CD4-positive, alpha-beta T cell treated with Interleukin-10 for 1 hour (primary cell): ENCODE results near the gene EDIL3.
"Not testable (repeated sequence)": the region's sequence is repeated elsewhere in the genome, so short reads cannot be mapped to it uniquely, and the experiment has no call there.

ENCODE experiments used
- DNase-seq: peaks from one replicate; pipeline ENCODE4 v3.0.0-alpha.2; 2020

Gene EDIL3

DNA sequence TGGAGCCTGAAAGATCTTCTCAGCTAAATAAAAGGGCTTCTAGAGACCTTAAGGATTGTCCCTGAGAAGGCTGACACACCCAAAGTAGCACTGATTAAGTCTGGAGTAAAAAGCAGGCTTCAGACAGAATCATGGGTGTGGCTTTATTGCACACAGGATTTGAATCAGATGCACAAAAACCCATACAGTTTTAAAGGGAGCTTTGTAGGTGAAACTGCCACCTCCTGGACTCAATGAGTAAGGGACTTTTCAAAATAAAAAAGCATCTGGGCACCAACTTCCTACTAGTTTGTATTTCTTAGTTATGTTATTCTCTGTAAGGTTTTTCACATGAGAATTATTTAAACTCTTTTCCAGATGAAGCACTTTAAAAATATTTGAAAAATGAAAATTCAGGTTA is 129.4 kb downstream of the EDIL3 start:
- no peak for DNase-seq

DNA sequence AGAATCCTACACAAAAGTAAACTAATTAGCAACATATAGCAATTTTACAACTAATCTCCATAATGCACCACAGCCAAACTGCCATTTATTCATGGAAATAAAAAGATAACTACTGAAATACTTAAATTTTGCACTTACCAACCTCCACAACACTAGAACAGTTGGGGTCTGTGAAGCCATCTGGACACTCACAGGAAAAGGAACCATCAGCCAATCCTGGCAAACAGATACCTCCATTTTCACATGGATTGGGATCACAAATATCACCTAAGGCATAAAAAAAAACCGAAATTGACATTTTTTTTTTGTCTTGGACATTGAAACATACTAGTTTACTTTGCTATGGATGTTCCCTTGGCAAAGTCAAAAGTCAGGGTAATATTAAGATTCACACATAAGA is 130.7 kb downstream of the EDIL3 start:
- DNase-seq = no peak

DNA sequence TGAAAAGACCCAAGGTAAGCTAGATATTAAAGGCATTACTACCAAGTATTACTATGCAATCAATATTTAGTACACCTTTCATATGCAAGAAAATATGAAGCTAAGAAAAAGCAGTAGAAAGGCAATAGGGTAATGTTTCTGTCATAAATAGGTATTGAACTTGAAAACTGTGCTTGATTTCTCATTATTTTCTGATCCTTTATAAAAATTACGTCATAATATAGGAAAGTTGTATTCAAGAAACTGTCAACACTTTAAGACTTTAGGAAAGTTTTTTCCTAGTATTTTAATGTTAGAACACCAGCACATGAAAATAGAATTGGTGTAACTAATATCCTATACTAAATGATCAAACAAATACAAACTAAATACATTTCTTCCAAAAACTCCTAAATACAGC is 133.2 kb downstream of the EDIL3 start:
- no peak for DNase-seq

DNA sequence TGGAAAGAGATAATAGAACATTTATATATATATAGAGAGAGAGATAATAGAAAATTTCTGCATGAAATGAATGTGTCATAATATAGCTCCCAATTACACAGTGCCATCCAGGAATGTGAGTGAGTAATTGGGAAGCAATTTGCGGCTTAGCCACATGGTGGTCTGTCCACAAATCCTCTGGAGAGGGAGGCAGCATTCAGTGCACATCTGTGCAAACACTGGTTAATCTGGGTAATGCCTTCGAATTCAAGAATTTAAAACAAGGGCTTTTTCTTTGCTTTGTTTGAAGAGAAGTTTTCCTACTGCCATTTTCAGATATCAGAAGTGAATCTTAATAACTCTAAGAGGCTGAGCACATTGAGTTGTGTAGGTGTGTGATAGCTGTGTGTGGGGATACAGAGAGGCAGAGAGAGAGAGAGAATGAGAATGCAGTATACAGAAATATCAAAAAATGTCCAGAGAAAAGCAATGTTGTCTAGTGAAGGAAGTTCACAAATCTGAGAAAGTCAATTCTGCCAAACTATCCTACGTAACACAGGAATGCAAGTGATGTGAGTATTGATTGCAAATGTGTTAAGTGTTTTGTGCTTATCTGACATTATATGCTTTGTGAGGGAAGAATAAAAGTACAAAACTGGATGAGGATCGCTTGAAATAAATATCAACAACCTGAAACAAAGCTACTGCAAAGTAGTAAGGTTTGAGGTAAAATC is 134.6 kb downstream of the EDIL3 start:
- DNase-seq = no peak

DNA sequence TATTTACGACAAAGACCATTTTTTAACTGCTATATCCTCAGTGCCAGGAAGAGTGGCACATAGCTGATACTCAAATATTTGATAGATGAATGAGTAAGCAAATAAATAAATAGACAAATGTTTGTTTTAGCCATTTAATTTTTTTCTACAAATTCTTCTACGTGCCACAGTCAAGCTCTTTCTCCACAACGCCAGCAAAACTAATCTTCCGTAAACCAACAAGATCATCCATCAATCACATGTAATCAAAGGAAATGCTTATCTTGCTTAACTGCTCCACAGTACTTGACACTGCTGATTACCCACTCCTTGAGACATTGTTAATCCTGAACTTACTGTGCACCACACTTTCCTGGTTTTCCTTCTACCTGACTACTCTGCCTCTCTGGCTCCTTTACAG is 136.7 kb downstream of the EDIL3 start:
- DNase-seq = no peak

DNA sequence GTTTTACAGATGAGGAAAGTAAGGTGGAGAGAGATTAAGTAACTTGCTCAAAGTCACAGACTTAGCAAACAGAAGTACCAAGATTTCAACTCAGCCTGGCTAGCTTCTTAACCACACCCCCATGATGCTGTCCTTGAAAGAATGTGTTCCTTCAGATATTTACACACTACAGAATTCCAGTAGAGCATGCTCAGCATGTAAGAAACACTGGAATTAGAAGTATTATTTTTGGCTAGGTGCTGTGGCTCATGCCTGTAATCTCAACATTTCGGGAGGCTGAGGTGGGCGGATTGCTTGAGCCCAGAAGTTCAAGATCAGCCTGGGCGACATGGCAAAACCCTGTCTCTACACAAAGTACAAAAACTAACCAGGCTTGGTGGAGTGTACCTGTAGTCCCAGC is 142.4 kb downstream of the EDIL3 start:
- no peak for DNase-seq

DNA sequence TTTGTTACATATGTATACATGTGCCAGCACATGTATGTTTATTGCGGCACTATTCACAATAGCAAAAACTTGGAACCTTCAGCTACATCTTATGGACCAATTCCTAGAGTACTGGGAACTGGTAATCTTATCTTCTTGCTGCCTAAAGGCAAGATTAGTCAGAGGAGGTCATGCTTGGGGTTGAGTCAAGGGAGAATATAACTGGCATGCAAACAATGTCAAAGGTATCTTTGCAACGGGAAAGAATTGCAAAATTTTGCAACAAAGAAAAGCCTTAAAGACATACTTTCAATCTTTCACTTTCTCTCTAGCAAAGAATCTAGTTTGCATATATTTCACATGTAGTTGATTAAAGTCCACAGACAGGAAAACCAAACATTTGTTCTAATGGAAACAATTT is 145.2 kb downstream of the EDIL3 start:
- DNase-seq = no peak

DNA sequence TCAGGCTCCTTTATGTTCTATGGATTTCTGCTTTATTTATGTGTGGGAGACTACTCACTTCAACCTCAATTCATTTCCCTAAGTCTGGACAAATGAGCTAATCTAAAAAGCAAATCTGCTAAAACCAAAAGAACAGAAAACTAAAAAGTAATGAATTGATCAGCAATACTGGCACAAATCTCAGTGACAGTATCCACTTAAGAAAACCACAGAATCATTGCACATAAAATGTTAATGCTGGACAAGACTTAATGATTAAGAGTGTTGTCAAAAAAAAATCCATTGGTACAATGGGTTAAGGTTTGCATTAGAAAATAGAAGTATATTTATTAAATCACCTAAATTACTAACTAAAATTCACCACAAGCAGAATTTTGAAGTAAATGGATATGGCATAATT is 147.6 kb downstream of the EDIL3 start:
- no peak for DNase-seq

DNA sequence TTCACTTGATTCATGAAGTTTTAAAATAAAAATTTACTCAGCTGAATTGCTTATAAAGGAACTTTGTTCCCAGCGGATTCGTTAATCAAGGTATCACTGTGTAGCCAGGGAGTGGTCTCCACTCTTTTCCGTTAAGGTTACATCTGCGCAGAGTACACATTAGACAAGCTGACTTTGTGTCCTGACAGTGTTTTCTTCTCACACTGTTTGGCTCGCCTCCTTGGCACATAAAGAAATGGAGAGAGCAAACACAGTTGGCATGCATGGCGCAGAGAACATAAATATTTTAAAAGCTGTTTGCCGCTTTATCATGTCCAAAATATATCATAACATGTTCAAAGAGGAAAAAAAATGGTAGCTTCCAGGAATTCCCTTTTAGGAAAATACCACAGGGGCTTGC is 153.2 kb downstream of the EDIL3 start:
- DNase-seq = no peak

DNA sequence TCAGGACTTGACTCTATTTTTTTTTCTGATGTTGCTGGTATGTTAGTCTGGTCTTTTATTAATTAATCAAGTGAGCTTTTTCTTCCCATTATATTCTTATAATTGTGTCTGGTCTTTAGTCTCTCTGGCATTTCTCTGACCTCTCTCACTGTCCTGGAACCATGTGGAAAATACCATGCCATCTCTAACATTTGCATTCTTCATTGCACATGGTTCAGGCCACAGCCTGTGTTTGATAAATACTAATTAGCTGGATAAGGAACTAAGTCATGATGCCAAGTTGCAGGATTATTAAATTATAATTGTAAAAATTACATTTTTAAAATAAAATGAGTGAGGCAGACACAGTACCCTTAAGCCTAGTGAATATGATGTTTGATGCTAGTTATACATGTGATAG is 155.6 kb downstream of the EDIL3 start:
- DNase-seq = no peak

DNA sequence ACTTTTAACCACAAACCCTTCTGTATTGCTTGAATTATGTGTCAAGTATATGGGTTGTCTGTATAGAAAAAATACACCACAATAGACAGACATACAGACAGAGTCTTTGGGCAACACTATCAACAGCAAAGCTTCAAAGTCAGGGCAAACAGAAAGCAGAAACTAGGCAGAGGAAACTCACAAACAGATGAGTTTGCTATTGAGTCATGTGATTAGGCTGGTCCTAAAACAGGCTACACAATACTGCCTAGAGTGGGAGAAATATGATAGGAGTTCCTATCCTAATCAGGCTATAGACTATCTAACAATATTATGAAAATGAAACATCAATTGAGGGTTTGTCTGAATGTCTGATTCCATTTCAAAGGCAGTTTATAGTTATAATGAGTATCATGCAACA is 156.4 kb downstream of the EDIL3 start:
- DNase-seq = no peak

DNA sequence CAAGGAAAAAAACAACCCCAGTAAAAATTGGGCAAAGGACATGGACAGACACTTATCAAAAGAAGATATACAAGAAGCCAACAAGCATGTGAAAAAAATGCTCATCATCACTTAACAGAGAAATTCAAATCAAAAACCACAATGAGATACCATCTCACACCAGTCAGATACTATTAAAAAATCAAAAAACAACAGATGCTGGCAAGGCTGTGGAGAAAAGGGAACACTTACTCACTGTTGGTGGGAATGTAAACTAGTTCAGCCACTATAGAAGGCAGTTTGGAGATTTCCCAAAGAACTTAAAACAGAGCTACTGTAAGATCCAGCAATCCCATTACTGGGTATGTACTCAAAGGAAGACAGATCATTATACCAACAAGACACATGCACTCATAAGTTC is 157.4 kb downstream of the EDIL3 start:
- DNase-seq = no peak

DNA sequence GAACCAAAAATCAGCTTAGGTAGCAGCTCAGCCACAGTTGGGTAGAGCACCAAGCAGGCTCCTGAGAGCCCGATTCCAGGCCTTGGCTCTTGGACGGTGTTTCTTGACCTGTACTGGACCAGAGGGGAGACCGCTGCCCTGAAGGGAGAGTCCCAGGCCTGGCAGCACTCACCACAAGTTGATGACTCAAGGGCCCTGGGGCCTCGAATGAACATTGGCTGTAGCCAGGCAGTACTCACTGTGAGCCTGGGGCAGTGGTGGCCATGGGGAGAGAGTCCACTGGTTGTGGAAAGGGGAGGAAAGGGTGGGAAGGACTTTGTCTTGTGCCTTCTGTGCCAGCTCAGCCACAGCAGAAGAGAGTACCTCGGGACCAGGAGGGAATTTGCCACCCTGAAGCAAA is 166.1 kb downstream of the EDIL3 start:
- DNase-seq = no peak

DNA sequence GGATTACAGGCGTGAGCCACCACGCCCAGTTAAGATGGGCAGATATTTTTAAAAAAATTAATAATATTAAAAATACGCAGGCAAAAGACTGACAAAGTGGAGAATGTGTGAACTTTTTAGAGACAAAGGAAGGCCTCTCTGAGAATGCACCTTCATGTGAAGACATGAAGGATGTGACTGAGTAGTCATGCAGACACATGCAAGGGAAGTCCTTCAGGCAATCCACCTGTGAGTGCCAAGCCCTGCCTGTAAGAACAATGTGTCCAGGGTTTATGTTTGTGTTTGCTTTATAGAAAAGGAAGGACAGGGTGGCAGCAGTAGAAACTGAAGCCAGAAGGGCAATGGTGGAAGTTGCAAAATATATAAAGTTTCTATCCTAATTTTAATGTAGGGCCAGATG is 169.2 kb downstream of the EDIL3 start:
- no peak for DNase-seq

DNA sequence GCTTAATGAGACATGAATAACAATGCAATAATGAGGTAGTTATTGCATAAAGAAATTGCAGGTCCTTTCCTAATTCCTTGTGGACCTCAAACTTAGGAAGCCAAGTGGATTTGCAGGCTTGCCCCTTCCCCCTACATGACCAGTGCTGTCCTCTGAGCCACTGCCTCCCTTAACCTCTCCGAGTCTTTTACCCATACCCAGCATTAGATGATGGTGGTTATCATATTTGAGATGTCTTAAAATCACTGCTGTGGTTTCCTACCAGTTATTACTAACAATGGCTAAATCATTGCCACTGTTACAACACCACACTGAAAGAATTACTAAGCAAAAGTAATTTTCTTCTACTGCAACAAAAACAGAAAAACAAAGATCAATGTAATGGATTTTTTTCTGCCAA is 170.8 kb downstream of the EDIL3 start:
- DNase-seq = no peak

DNA sequence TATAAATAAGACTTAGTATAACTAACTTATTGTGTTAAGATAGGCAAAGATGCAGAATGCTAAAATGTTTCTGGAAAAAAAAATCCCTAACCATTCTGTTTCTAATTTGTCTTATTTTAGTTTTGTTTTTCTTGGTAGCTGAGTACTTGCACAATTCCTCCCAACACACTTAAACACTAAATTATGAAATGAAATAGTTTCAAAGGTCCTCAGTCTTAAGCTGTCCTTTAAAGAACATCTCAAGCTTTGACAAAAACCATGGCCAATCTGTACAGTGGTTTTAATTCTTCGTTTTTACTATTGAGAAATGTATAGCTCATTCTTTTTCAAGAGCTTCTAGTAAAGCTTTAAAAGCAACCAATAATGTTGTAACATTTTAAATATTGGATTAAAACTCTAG is 171.5 kb downstream of the EDIL3 start:
- no peak for DNase-seq

DNA sequence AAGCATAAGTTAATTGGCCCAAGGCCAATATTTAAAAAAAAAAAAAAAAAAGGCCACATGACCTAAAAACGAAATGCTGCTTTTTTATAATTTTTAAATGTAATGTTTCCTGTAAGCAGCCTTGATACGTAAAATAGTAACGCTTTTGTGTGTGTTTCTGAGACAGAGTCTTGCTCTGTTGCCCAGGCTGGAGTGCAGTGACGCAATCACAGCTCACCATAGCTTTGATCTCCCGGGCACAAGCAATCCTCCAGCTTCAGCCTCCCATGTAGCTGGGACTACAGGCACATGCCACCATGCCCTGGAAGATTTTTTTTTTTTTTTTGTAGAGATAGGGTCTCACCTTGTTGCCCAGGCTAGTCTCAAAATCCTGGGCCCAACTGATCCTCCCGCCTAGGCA is 179.9 kb downstream of the EDIL3 start:
- no peak for DNase-seq

DNA sequence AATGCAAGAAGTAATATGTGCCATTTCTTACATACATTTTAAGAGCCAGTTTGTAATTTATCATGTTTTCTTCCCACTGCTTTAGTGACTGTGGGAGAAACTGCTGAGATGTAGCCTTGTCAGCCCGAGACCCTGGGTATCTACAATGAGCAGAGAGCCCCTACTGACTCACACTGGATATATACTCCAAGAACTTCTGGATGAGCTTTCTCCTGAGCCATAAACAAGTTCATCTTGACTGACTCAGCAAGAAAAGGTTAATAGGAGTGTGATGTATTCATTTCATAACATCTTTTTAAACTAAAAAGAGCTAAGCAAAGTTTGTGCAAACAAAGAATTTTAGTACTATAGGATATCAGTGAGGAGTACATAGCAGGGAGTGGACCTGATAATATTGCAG is 182.5 kb downstream of the EDIL3 start:
- DNase-seq = no peak

DNA sequence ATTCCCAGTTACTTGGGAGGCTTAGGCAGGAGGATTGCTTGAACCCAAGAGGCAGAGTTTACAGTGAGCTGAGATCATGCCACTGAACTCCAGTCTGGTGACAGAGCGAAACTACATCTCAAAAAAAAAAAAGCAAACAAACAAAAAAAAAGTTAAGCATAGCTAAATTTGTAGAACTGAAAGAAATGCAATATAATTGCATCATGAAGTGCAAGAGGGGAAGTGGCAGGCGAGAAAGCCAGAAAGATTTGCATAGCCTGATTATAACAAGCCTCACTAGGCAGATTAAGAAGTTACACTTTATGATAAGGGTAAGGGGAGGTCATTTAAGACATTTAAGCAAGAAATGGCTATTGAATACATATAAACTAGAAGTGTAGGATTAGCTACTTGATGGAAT is 187.1 kb downstream of the EDIL3 start:
- DNase-seq = no peak

DNA sequence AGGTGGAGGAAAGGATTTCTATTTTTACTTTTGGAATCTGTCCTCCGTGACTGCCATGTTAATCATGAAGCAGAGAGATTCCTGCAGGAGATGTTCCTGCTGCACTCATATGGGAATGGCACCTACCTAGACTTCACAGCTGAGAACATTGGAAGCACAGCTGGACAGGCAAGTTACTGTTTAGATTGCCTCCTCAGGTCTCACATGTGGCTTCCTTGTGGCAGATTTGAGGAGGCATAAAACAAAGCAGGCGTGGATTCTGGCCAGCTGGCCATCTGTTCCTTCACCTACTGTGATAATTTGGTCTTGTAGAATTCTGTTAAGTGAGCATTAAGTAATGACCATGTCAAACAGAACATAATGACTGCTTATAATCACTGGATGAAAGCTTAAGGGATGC is 193.4 kb downstream of the EDIL3 start:
- no peak for DNase-seq

DNA sequence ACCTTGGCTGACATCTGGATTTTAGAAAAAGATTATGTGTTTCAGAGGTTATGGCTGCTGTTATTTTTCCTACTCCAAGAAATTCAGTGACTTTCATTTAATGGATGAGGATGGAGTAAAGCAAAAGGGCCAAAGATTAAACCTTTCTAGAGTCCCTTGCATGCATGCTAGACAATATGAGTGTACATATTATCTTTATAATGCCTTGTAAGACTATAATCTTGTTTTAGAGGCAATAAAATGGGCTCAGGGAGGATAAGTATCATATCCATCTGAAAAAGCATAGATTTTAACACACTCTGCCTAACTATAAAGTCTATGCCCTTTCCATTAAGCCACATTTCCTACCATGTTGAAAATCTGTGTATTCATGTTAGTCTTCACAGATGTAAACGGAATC is 199.8 kb downstream of the EDIL3 start:
- DNase-seq = no peak

DNA sequence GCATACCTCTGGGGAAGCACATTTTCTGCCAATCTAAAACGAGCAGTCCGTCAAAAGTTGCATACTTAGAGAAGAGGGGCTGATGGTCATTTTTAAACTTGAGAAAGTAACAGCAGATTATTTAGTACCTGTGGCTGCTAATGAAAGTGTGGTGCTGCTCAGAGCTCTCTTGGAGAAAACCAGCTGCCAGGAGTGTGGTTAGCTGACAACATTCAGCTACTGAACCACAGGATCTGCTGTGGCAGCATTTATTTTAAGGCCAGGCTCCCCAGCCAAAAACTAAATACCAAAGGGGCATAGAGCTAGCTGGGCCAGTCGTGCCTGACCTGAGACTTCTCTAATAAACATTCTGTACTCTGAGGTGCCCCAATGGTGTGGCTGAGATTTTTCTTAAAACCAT is 203.6 kb downstream of the EDIL3 start:
- DNase-seq = no peak

DNA sequence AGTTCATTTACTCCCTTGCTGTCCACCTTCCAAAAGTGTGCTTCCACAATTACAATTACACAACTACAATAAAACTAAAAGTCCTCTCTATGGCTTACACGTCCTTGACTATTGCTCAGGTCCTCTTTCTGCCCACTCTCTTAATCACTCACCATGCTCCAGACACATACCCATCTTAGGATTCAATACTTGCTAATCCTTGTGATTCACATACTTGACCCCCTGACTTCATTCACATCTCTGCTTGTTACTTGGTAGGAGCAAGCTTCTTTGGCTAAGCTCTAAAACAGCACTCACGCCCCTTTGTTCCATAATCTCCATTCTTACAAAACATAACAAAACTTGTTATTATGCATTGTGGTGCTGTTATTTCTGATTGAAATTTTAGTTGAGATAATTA is 215.8 kb downstream of the EDIL3 start:
- no peak for DNase-seq

DNA sequence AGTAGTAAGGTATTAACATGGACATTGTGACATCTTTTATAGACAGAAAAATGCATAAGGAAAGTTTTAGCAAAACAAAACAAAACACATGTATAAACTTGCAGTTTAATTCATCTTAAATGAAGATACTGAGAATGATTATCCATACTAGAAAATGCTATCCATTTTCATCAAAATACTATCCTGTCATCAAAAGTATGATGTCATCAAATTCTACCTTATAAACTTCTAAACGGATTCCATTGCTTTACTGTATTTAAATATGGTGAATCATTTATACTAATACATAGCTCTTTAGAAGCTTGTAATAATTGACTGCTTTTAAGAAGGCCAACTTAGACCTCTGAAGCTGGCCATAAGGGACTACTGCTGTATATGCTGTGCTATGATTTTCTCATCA is 221.0 kb downstream of the EDIL3 start:
- DNase-seq = no peak

DNA sequence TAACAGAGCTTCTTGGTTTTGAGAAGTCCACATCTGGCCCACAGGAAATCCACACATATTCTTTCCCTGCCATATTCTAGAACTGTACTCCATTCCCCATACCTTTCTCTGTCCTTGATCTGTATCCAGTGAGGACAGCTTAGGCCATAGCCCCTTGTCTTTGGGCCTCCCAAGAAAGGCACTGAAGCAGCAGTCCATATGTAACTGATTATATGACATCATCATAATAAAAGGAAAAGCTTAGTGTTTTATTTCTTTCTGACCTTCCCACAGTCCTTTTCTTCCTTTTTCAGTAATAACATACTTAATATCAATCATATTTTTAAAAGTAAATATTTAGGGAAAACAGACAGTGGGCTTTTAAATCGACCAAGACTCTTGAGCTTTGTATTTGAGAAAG is 222.0 kb downstream of the EDIL3 start:
- no peak for DNase-seq

DNA sequence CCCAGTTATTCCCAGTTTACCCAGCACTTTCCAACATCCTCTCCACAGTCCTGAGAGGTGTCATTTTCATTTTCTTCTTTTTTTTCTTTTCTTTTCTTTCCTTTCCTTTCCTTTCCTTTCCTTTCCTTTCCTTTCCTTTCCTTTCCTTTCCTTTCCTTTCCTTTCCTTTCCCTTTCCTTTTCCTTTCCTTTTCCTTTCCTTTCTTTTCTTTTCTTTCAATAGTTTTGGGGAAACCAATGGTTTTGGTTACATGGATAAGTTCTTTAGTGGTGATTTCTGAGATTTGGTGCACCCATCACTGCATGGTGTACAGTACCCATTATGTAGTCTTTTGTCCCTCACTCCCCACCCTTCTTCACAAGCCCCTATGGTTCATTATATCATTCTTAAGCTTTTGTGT is 224.0 kb downstream of the EDIL3 start:
- DNase-seq = not testable (repeated sequence)
